Lower lobe of right lung (tissue), 2 donors: ENCODE measurements around the gene MORN5. TPM values are rescaled to one million over a fixed set of nuclear protein-coding genes. Genes with fewer than 3 reads are reported as not detected.

ENCODE experiments used
- ATAC-seq, 2 donors: fragments of 200-7000 bp; cut with Tn5 transposase; one replicate each; pipeline ENCODE4 v1.9.1; 2020 to 2022; ENCODE audit warnings: mild to moderate bottlenecking in 2 of 2, moderate library complexity in 2 of 2
- DNase-seq: peaks from one replicate; pipeline ENCODE4 v3.0.0-alpha.2; 2020
- H3K27ac ChIP-seq: fragments of 200-600 bp; one replicate; pipeline ENCODE4 v1.8.0; 2022
- H3K27me3 ChIP-seq: fragments of 200-600 bp; one replicate; pipeline ENCODE4 v1.8.0; 2022; ENCODE audit warnings: low read depth
- H3K36me3 ChIP-seq: fragments of 200-600 bp; one replicate; pipeline ENCODE4 v1.8.0; 2022; ENCODE audit warnings: mild to moderate bottlenecking
- H3K4me1 ChIP-seq: fragments of 200-600 bp; one replicate; pipeline ENCODE4 v1.8.0; 2022
- H3K4me3 ChIP-seq: fragments of 200-600 bp; one replicate; pipeline ENCODE4 v1.8.0; 2022; ENCODE audit warnings: mild to moderate bottlenecking
- H3K9me3 ChIP-seq: fragments of 200-600 bp; one replicate; pipeline ENCODE4 v1.8.0; 2022
- CTCF ChIP-seq: fragments of 200-600 bp; IDR thresholded peaks from one replicate; pipeline ENCODE4 v1.8.0; 2022; ENCODE audit warnings: antibody characterized with exemption, mild to moderate bottlenecking
- intact Hi-C: fragments of 100-400 bp; cut with DNase I; formaldehyde crosslinking; loops from one replicate; pipeline ENCODE4 v1.11.0; 2022
- total RNA-seq: library from RNA; stranded (reverse); fragmentation: NEBNext Ultra II Directional; extraction: Animal tissue kit (Norgen Biotek cat#: 25700); gene quantifications from one replicate; pipeline ENCODE4 v1.2.1, GENCODE V29; 2021
- donor health status: DM: no; HTN: yes; CAD: no; lungs with severe emphysema.

MORN5 gene
- total RNA-seq, 1 donor from 2014 or later = 7.7 TPM

GRCh38 chr9:122125509-122126330, 34.0 kb upstream of the MORN5 start:
- Histone ChIP-seq H3K4me1 (peaks cover 33% of the 10 kb centered on the region), H3K27me3 (peaks cover 31% of the 10 kb centered on the region), H3K4me3 (no peak overlapping the region), H3K9me3 (no peaks in the 10 kb centered on the region), H3K27ac (no peak overlapping the region), H3K36me3 (no peaks in the 10 kb centered on the region)
- no peak for DNase-seq
- peak; percentile 21 to 25 for ATAC-seq
- intact Hi-C loops = loop anchor here (10.0 kb wide), 1 partner anchor 229 kb away; no protein-coding TSS in a partner anchor
- no peak for TF ChIP-seq CTCF

- H3K36me3 ChIP-seq = no peaks in the 10 kb centered on the region
- no peak overlapping the region for H3K27ac ChIP-seq
- H3K4me1 ChIP-seq = peaks cover 33% of the 10 kb centered on the region
- no peaks in the 10 kb centered on the region for H3K9me3 ChIP-seq
- peaks cover 31% of the 10 kb centered on the region for H3K27me3 ChIP-seq
- peak overlapping the region; percentile 39 for H3K4me3 ChIP-seq
- ATAC-seq (no peak), DNase-seq (no peak)
- no peak for TF ChIP-seq CTCF
- intact Hi-C loops = loop anchor here (10.0 kb wide), 1 partner anchor 228 kb away; no protein-coding TSS in a partner anchor
Measured at GRCh38 chr9:122126331-122127261, 33.1 kb upstream of the MORN5 start.

GRCh38 chr9:122127396-122127798, 32.3 kb upstream of the MORN5 start:
- Histone ChIP-seq H3K27me3 (peaks cover 31% of the 10 kb centered on the region), H3K27ac (no peak overlapping the region), H3K9me3 (no peaks in the 10 kb centered on the region), H3K4me3 (no peak overlapping the region), H3K4me1 (peaks cover 33% of the 10 kb centered on the region), H3K36me3 (no peaks in the 10 kb centered on the region)
- intact Hi-C loops = loop anchor here (10.0 kb wide), 1 partner anchor 227 kb away; no protein-coding TSS in a partner anchor
- DNase-seq = no peak
- ATAC-seq = no peak
- no peak for TF ChIP-seq CTCF

GRCh38 chr9:122128007-122128968, 31.4 kb upstream of the MORN5 start:
- peak in 1 of 2 donors; percentile 16 for ATAC-seq
- H3K36me3 ChIP-seq = no peaks in the 10 kb centered on the region
- peaks cover 33% of the 10 kb centered on the region for H3K4me1 ChIP-seq
- no peak for DNase-seq
- TF ChIP-seq CTCF = no peak
- intact Hi-C loops = loop anchor here (10.0 kb wide), 1 partner anchor 227 kb away; no protein-coding TSS in a partner anchor
- H3K9me3 ChIP-seq = no peaks in the 10 kb centered on the region
- H3K4me3 ChIP-seq = no peak overlapping the region
- peaks cover 31% of the 10 kb centered on the region for H3K27me3 ChIP-seq
- H3K27ac ChIP-seq = no peak overlapping the region
